Measurements from ENCODE around the gene IL24. TPM values are rescaled to one million over a fixed set of nuclear protein-coding genes. Genes with fewer than 3 reads are reported as not detected.

IL24 gene
- total and polyA plus RNA-seq, 12 donors: not detected

DNA sequence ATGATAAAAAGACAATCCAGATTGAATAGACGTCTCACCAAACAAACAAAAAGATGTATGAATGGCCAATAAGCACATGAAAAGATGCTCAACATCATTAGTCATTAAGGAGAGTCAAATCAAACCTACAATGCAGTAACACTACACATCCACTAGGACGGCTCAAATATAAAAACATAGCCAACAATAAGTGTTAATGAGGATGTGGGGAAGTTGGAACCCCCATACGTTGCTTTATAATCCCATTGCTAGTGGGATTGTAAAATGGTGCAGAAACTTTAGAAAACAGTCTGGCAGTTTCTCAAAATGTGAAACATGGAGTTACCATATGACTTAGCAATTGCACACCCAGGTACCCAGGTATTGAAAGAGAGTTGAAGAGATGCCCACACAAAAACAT, 14.7 kb upstream of the IL24 start:
- H3K27ac ChIP-seq: no peak overlapping the region
- H3K9me3 ChIP-seq (replicated peaks in 1 of 3): peaks cover 0 to 4% (median 0%) of the 10 kb centered on the region in 3 donors
- no peaks in the 10 kb centered on the region for H3K36me3 ChIP-seq (replicated peaks in 1 of 2)
- intact Hi-C loops (cut with DNase I): no loop called here
- H3K4me3 ChIP-seq: no peak overlapping the region
- 56 to 61% (median 60%) methylated on average over 3 of the region's 3 CpGs for WGBS, 4 donors
- no peaks in the 10 kb centered on the region for H3K27me3 ChIP-seq
- TF ChIP-seq, protein P1, sequence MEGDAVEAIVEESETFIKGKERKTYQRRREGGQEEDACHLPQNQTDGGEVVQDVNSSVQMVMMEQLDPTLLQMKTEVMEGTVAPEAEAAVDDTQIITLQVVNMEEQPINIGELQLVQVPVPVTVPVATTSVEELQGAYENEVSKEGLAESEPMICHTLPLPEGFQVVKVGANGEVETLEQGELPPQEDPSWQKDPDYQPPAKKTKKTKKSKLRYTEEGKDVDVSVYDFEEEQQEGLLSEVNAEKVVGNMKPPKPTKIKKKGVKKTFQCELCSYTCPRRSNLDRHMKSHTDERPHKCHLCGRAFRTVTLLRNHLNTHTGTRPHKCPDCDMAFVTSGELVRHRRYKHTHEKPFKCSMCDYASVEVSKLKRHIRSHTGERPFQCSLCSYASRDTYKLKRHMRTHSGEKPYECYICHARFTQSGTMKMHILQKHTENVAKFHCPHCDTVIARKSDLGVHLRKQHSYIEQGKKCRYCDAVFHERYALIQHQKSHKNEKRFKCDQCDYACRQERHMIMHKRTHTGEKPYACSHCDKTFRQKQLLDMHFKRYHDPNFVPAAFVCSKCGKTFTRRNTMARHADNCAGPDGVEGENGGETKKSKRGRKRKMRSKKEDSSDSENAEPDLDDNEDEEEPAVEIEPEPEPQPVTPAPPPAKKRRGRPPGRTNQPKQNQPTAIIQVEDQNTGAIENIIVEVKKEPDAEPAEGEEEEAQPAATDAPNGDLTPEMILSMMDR (IDR thresholded peaks at IDR 0.05): no peak
- no peak for TF ChIP-seq POLR2A (IDR thresholded peaks at IDR 0.05)
- no peaks in the 10 kb centered on the region for H3K4me1 ChIP-seq (replicated peaks in 1 of 2)
- no peak for DNase-seq

DNA sequence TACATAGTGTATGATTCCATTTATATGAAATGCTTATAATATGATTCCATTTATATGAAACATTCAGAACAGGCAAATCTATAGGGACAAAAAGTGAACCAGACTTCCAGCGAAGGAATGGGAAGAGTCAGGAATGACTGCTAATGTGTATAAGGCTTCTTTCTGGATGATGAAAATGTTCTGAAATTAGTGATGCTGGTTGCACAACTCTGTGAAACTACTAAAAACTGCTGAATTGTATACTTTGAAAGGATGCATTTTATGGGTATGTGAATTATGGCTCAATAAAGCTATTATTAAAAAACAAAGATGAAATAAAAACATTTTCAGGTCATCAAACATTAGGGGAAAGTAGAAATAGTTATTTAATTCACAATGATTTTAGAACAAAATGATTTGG, 14.1 kb upstream of the IL24 start:
- no peak for DNase-seq
- no peak overlapping the region for H3K27ac ChIP-seq
- H3K4me1 ChIP-seq (replicated peaks in 1 of 2): no peaks in the 10 kb centered on the region
- no peak for TF ChIP-seq POLR2A (IDR thresholded peaks at IDR 0.05)
- TF ChIP-seq, protein P1 (IDR thresholded peaks at IDR 0.05): no peak
- no peak overlapping the region for H3K4me3 ChIP-seq
- H3K36me3 ChIP-seq (replicated peaks in 1 of 2): no peaks in the 10 kb centered on the region
- H3K9me3 ChIP-seq (replicated peaks in 1 of 3): peaks cover 0 to 4% (median 0%) of the 10 kb centered on the region in 3 donors
- H3K27me3 ChIP-seq: peaks cover 1% of the 10 kb centered on the region
- 79 to 92% (median 90%) methylated on average over 1 of the region's 1 CpG for WGBS, 4 donors
- intact Hi-C loops (cut with DNase I): no loop called here

- no peak overlapping the region for H3K27ac ChIP-seq
- peaks cover 0 to 4% (median 0%) of the 10 kb centered on the region in 3 donors for H3K9me3 ChIP-seq (replicated peaks in 1 of 3)
- H3K27me3 ChIP-seq: peaks cover 6% of the 10 kb centered on the region
- no peaks in the 10 kb centered on the region for H3K4me1 ChIP-seq (replicated peaks in 1 of 2)
- no peak for TF ChIP-seq POLR2A (IDR thresholded peaks at IDR 0.05)
- TF ChIP-seq, protein P1 (IDR thresholded peaks at IDR 0.05): no peak
- 79 to 87% (median 83%) methylated on average over 2 of the region's 2 CpGs for WGBS, 4 donors
- H3K36me3 ChIP-seq (replicated peaks in 1 of 2): no peaks in the 10 kb centered on the region
- no peak overlapping the region for H3K4me3 ChIP-seq
- intact Hi-C loops (cut with DNase I): loop anchor here in 1 of 2 donors (2.0 kb wide), 1 partner anchor 17 kb away; no protein-coding TSS in a partner anchor
- no peak for DNase-seq
Observed at GRCh38 chr1:206883876-206884275, 13.4 kb upstream of the IL24 start.

DNA sequence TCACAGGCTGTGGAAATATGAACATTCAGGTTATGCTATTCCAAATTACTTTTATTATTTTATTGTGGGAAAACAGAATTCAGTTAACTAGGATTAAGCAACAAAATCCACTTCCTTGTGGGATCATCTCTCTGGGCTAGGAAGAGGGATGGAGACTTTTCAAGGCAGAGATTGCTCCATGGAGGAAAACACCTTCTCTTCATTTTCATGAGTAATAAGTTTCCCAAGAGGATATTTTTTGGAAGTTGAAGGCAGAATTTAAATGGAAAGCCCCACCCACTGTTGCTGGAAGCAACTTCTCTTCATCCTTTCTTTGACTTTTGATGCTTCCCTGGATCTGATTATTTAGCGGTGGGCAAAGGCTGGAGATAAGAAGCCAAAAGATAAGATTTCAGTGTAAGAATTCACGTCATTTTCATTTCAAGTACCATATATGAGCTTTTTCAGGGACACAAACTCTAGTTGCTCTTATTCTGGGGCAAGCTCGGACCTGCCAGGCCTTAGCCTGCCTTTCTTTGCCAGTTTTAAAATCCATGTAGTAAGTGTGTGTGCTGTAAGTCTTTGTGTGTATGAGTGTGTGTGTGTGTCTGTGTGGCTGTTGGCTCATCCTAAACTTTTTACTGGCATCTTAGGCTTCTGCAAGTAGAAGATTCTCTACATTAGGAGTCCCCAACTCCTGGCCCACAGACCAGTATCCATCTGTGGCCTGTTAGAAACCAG, 11.7 kb upstream of the IL24 start:
- DNase-seq: no peak
- WGBS, 4 donors: 74 to 78% (median 75%) methylated on average over 3 of the region's 3 CpGs
- peaks cover 6% of the 10 kb centered on the region for H3K27me3 ChIP-seq
- H3K36me3 ChIP-seq (replicated peaks in 1 of 2): no peaks in the 10 kb centered on the region
- no peak for TF ChIP-seq POLR2A (IDR thresholded peaks at IDR 0.05)
- TF ChIP-seq, protein P1 (IDR thresholded peaks at IDR 0.05): no peak
- no peak overlapping the region for H3K27ac ChIP-seq
- H3K9me3 ChIP-seq (replicated peaks in 1 of 3): no peaks in the 10 kb centered on the region
- no peak overlapping the region for H3K4me3 ChIP-seq
- intact Hi-C loops (cut with DNase I): loop anchor here in 1 of 2 donors (2.0 kb wide), 1 partner anchor 19 kb away; no protein-coding TSS in a partner anchor
- no peaks in the 10 kb centered on the region for H3K4me1 ChIP-seq (replicated peaks in 1 of 2)
